Colonic mucosa (tissue), 4 donors: ENCODE measurements around the gene ARHGAP32. TPM values are rescaled to one million over a fixed set of nuclear protein-coding genes. Genes with fewer than 3 reads are reported as not detected.

ENCODE experiments used
- DNase-seq: peaks from one replicate; pipeline ENCODE4 v3.0.0-alpha.2; 2020
- H3K27ac ChIP-seq: fragments of 200-600 bp; one replicate; pipeline ENCODE4 v1.8.0; 2021
- H3K27me3 ChIP-seq: fragments of 200-600 bp; one replicate; pipeline ENCODE4 v1.8.0; 2021
- H3K36me3 ChIP-seq: fragments of 200-600 bp; one replicate; pipeline ENCODE4 v1.8.0; 2021
- H3K4me1 ChIP-seq: fragments of 200-600 bp; one replicate; pipeline ENCODE4 v1.8.0; 2021; ENCODE audit warnings: mild to moderate bottlenecking
- H3K4me3 ChIP-seq: fragments of 200-600 bp; one replicate; pipeline ENCODE4 v1.8.0; 2021
- H3K9ac ChIP-seq, 2 donors: one replicate each; pipeline ENCODE4 v1.7.0; 2013; ENCODE audit warnings: control low read depth in 2 of 2, low read depth in 2 of 2, low read length in 2 of 2
- H3K9me3 ChIP-seq: fragments of 200-600 bp; one replicate; pipeline ENCODE4 v1.8.0; 2021
- intact Hi-C: fragments of 100-400 bp; cut with DNase I; formaldehyde crosslinking; loops from one replicate; pipeline ENCODE4 v1.14.1; 2022
- total RNA-seq, 2 donors: library from RNA; stranded (reverse); fragmentation: NEBNext Ultra II Directional in 1 of 2; extraction: Animal tissue kit (Norgen Biotek cat#: 25700) in 1 of 2; gene quantifications; one replicate each; pipeline ENCODE4 v1.2.1, GENCODE V29; 2021
- TF ChIP-seq, protein P1 (sequence below): fragments of 200-600 bp; IDR thresholded peaks from one replicate; pipeline ENCODE4 v1.8.0; 2022; ENCODE audit warnings: antibody characterized with exemption, mild to moderate bottlenecking
- donor health status: healthy.
- donor health status: DM: no; HTN: no; CAD: no.
- donor health status: DM: no; HTN: no; CAD: no.

The ARHGAP32 gene
- total RNA-seq: 10 to 100 TPM; 52.6 to 65.7 TPM

DNA sequence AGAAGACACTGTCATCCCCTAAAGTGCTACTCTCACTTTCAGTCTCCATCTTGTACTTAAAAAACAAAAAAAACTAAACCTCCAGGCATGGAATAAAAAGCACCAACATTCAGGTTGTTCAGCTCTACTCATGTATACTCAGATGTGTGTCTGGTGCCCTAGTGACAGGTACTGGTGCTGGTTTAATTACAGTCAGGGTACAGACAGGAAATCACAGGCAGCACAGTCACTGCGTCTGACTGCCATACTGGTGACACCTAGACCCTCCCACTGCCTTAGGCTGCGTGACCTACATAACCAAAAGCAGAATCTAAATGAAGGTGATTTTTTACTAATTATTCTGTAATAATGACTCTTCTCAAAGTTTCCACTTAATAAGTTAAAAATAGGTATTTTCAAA lies at the start of gene ARHGAP32:
TSS of gene ARHGAP32 (minus strand) at position 176 of the 400 bp plus-strand sequence. CDS start at position 49, 127 bp downstream.
- peak within 1 kb of the TSS; percentile 15 for H3K27ac ChIP-seq
- intact Hi-C loops: no loop called here
- H3K4me1 ChIP-seq: no peaks in the 10 kb centered on the region
- no peak within 1 kb of the TSS for H3K4me3 ChIP-seq
- TF ChIP-seq, protein P1, sequence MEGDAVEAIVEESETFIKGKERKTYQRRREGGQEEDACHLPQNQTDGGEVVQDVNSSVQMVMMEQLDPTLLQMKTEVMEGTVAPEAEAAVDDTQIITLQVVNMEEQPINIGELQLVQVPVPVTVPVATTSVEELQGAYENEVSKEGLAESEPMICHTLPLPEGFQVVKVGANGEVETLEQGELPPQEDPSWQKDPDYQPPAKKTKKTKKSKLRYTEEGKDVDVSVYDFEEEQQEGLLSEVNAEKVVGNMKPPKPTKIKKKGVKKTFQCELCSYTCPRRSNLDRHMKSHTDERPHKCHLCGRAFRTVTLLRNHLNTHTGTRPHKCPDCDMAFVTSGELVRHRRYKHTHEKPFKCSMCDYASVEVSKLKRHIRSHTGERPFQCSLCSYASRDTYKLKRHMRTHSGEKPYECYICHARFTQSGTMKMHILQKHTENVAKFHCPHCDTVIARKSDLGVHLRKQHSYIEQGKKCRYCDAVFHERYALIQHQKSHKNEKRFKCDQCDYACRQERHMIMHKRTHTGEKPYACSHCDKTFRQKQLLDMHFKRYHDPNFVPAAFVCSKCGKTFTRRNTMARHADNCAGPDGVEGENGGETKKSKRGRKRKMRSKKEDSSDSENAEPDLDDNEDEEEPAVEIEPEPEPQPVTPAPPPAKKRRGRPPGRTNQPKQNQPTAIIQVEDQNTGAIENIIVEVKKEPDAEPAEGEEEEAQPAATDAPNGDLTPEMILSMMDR: no peak
- no peaks in the 10 kb centered on the region for H3K9me3 ChIP-seq
- no peaks in the 10 kb centered on the region for H3K36me3 ChIP-seq
- H3K9ac ChIP-seq: no peak within 1 kb of the TSS
- DNase-seq: peak; percentile 33
- H3K27me3 ChIP-seq: no peaks in the 10 kb centered on the region

DNA sequence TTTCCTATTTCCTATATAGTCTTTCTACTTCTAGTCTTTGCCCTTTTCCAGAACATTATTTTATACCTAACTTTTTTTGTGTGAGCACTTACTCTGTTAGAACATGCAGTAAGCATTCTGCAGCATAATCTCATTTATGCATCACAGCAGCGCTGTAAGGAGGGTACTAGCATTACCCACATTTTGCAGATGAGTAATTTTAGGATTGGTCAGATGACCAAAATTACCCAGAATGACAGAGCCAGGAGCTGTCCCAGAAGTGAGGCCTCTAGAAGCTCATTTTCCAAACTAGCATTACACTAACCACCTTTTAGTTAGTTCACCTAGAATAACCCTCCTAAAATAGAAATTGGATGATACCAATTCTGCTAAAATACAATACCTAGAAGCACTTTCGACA lies 47.1 kb upstream of the ARHGAP32 start:
- no peaks in the 10 kb centered on the region for H3K4me1 ChIP-seq
- H3K9ac ChIP-seq: no peak overlapping the region
- TF ChIP-seq, protein P1: no peak
- DNase-seq: no peak
- intact Hi-C loops: no loop called here
- H3K4me3 ChIP-seq: no peak overlapping the region
- no peaks in the 10 kb centered on the region for H3K36me3 ChIP-seq
- H3K9me3 ChIP-seq: no peaks in the 10 kb centered on the region
- H3K27ac ChIP-seq: no peak overlapping the region
- H3K27me3 ChIP-seq: no peaks in the 10 kb centered on the region

DNA sequence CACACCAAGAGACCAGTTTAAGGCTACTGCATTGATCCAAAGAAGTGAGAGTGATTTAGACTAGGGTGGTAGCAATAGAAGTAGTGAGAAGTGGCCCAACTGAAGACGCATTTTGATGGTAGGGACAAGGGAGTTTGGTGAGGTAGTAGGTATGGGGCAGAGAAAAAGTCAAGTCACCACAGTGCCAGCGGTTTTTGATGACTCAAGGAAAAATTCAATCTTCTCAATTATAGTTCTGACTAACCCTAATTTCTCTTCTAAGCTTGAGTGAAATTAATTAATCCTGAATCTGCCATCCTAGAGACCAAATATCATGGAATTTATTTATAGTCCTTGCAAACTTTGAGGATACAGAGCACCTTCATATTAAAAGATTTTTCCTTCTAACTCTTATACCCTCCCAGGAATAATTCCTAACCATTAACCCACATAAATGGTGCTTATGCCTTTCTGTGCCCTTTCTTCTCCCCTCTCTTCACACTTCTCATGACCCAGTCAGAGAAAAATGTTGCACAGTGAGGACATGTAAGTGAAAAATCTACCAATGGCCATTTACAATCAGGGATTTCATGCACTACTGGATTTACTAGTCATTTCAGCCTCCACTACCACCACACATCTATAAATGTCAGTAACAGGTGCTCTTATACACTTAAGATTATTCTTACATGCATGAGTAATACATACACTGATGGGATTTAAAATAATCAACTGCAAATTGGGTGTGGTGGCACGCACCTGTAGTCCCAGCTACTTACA lies 45.9 kb upstream of the ARHGAP32 start:
- Histone ChIP-seq H3K27me3 (no peaks in the 10 kb centered on the region), H3K4me3 (no peak overlapping the region), H3K4me1 (no peaks in the 10 kb centered on the region), H3K27ac (no peak overlapping the region), H3K9me3 (no peaks in the 10 kb centered on the region), H3K36me3 (no peaks in the 10 kb centered on the region), H3K9ac (no peak overlapping the region)
- DNase-seq: no peak
- intact Hi-C loops: no loop called here
- TF ChIP-seq, protein P1: no peak

DNA sequence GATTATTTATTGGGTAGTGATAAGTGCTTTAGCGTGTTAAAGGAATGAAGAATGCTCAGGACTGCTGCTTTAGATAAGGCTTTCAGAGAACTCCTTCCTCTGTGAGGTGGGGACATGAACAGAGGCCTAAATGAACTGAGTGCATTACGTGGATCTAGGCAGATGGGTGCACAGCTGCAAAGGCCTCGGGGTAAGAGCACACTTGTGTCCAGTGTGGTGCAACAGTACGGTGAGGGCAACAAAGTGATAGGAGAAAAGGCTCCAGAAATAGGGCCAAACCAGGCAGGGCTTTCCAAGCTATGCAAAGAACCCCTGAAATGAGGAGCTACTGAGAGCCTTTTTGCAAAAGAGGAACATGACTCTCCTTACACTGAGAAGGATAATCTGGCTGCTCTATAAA lies 45.3 kb upstream of the ARHGAP32 start:
- no peak for DNase-seq
- Histone ChIP-seq H3K9me3 (no peaks in the 10 kb centered on the region), H3K9ac (no peak overlapping the region), H3K4me3 (no peak overlapping the region), H3K27ac (no peak overlapping the region), H3K36me3 (no peaks in the 10 kb centered on the region), H3K27me3 (no peaks in the 10 kb centered on the region), H3K4me1 (no peaks in the 10 kb centered on the region)
- TF ChIP-seq, protein P1: no peak
- intact Hi-C loops: no loop called here

DNA sequence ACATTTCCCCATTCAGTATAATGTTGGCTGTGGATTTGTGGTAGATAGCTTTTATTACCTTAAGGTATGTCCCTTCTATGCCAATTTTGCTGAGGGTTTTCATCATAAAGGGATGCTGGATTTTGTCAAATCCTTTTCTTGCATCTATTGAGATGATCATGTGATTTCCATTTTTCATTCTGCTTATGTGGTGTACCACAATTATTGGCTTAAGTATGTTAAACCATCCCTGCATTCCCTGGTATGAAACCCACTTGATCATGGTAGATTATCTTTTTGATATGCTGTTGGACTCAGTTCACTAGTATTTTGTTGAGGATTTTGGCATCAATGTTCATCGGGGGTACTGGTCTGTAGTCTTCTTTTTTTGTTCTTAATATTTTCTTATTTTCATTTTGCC lies 44.7 kb upstream of the ARHGAP32 start:
- Histone ChIP-seq H3K4me3 (no peak overlapping the region), H3K27ac (no peak overlapping the region), H3K9ac (no peak overlapping the region), H3K36me3 (no peaks in the 10 kb centered on the region), H3K27me3 (no peaks in the 10 kb centered on the region), H3K9me3 (no peaks in the 10 kb centered on the region), H3K4me1 (no peaks in the 10 kb centered on the region)
- no peak for DNase-seq
- TF ChIP-seq, protein P1: no peak
- intact Hi-C loops: no loop called here
